ENCODE measurements around the gene CTDSP1.
A peak's percentile ranks its signal among the peaks of the same experiment; 100 is the strongest.

Gene CTDSP1

DNA sequence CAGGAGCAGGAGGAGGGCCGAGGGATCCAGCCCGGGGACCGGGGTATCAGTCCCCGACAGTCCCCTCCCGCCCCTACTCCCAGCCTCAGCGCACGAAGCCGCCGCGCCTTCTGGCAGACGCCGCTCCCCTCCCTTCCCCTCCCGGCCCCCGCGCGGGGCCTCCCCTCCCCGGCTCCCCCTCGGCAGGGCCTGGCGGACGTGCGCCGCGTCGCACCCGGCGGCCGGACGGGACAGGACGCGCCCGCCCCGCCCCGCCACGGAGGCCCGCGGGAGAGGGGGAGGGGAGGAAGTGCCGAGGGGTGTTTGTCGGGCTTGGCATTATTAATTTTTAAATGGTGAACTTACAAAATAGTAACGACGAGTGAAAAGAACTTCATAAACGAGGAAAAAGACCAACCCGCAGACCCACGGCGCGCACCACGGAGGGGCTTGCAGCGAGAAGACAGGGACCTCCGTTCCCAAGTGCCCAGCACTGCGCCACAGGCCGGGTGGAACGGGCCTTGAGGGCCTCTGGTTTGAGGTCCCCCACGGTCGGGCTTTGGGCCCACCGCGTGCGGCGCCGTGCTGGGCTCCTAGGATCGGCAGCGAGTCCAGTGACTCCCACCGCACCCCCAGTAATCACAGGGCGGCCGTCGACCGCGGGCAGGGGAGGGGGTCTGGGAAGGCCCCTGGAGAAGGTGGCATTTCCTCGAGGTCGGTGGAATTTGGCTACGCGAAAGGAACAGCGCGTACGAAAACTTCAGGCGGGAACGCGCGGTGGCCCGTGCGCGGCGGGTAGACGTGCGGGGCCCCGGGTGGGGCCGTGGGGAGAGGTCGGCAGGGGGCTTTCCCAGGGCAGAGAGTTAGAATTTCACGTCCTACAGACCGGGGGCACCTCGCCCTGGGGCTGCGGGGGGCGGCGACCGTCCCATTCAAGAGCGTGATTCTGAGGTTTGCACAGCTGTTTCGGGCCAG is 954 bp upstream of the CTDSP1 start:
- DNase-seq (ENCODE audit: low read depth, low spot score) = no peak

DNA sequence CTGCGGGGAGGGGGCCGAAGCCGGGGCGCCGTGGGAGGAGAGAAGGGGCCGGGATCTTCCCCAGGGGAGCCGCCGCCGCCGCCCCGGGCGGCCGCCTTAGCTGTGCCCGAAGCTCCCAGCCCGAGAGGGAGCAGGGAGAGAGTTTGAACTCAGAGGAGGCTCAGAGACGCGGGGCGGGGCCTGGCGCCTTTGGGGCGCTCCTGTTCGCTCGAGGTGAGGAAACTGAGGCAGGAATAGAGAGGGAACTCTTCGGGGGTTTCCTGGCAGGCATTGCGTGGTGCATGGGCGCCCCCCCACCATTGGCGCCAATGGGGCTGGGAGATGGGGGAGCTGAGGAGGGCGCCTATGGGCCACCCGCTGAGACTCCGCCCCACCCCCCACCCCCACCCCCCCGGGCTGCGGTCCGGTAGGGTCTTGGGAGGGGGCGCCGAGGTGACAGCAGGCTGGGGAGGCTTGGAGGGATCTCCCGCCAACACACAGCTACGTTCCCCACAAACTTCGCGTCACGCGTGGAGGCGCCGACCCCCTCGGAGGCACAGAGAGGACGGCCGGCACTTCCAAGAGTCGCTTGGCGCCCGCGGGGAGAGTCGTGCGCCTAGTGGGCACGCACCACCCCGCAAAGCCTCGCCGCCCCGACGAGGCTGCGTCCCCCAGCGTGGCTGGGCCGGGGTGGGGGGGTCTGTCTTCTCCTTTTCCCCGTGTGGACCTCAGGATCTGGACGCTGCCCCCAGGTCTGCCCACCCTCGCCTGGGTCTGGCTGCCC is 680 bp downstream of the CTDSP1 start:
- DNase-seq (ENCODE audit: low read depth, low spot score) = no peak

DNA sequence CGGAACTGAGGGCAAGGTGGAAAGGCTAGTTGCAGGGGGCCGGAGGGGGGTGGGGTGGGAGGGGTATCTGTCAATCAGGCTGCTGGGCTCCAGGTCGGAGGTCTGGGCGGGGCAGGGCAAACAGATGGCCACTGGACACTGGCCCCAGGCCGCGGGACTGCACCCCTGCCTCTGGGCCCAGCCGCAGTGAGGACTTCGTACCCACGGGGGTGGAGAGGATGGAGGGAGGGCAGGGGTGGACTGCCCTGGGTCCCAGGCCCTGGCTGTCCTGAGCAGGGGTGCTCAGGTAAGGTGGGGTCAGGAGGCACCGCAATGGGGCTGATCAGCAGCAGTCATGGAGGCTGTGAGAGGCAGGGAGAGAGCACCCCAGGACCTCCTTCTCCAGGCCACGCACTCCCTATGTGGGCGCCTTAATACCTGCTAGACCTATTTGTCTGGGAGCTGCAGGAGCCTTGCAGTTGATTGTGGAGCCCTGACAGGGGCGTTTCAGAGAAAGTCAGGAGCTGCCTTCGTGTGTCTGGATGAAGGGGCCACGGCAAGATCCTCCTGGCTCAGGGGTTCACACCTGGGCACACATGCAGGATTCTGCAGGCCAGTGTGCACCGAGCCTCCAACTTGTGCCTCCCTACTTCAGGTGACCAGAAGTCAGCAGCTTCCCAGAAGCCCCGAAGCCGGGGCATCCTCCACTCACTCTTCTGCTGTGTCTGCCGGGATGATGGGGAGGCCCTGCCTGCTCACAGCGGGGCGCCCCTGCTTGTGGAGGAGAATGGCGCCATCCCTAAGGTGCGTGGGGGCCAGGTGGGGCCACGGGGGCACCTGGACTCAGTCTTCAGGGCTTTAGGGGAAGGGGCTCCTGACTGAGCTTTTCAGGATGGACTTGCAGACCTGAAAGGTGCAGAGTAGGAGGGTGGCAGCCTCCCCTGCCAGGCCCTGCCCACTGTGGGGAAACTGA is 1.5 kb downstream of the CTDSP1 start:
- no peak for DNase-seq (ENCODE audit: low read depth, low spot score)

DNA sequence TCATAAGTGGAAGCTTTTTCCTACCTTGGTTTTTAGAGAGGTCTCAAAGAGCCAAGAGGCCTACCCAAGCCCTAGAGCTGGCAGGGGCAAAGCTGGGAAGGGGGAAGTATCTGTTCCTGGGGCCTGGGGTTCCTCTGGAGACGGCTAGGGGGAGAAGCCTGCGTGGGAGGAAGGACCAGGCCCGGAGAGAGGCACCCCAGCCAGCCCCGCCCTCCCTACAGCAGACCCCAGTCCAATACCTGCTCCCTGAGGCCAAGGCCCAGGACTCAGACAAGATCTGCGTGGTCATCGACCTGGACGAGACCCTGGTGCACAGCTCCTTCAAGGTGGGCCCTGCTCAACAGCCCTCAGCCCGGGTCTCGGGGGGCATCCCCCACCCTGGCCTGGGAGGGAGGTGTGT is 2.2 kb downstream of the CTDSP1 start:
- no peak for DNase-seq (ENCODE audit: low read depth, low spot score)

DNA sequence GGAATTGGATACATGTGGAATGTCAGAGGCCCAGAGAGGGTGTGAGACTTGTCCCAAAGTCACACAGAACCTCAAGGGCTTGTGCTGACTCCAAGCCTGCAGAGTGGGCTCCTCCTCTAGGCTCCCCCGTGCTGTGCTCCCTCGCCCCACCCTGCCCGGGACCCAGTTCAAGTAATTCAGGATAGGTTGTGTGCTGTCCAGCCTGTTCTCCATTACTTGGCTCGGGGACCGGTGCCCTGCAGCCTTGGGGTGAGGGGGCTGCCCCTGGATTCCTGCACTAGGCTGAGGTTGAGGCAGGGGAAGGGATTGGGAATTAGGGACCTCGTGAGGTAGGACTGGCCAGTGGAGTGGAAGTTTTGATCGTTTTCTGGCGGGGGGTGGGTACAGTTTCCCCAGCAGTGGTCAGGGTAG is 2.8 kb downstream of the CTDSP1 start:
- no peak for DNase-seq (ENCODE audit: low read depth, low spot score)

DNA sequence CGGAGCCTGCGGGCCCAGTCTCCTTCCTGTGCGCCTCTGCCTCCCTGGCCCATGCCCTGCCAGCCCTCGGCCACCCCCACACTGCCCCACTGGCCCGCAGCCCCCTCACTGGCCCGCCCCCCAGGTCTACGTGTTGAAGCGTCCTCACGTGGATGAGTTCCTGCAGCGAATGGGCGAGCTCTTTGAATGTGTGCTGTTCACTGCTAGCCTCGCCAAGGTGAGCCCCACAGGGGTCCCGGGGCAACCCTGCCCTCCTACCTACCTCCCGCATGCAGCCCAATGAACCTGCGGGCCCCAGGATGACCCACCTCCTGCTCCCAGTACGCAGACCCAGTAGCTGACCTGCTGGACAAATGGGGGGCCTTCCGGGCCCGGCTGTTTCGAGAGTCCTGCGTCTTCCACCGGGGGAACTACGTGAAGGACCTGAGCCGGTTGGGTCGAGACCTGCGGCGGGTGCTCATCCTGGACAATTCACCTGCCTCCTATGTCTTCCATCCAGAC is 3.3 kb downstream of the CTDSP1 start:
- no peak for DNase-seq (ENCODE audit: low read depth, low spot score)

DNA sequence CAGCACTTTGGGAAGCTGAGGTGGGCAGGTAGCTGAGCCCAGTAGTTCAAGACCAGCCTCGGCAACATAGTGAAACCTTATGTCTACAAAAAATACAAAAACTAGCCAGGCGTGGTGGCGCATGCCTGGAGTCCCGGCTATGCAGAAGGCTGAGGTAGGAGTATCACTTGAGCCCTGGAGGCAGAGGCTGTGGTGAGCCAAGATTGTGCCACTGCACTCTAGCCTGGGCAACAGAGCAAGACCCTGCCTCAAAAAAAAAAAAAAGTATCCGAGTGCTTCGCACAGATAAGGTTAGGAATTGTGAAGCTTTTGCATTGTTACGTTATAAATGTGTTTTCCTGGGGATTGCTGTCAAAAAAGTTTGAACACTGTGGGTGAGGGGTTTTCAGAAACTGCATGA is 4.1 kb downstream of the CTDSP1 start:
- no peak for DNase-seq (ENCODE audit: low read depth, low spot score)

DNA sequence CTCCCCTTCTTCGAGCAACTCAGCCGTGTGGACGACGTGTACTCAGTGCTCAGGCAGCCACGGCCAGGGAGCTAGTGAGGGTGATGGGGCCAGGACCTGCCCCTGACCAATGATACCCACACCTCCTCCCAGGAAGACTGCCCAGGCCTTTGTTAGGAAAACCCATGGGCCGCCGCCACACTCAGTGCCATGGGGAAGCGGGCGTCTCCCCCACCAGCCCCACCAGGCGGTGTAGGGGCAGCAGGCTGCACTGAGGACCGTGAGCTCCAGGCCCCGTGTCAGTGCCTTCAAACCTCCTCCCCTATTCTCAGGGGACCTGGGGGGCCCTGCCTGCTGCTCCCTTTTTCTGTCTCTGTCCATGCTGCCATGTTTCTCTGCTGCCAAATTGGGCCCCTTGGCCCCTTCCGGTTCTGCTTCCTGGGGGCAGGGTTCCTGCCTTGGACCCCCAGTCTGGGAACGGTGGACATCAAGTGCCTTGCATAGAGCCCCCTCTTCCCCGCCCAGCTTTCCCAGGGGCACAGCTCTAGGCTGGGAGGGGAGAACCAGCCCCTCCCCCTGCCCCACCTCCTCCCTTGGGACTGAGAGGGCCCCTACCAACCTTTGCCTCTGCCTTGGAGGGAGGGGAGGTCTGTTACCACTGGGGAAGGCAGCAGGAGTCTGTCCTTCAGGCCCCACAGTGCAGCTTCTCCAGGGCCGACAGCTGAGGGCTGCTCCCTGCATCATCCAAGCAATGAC is 4.8 kb downstream of the CTDSP1 start:
- no peak for DNase-seq (ENCODE audit: low read depth, low spot score)

DNA sequence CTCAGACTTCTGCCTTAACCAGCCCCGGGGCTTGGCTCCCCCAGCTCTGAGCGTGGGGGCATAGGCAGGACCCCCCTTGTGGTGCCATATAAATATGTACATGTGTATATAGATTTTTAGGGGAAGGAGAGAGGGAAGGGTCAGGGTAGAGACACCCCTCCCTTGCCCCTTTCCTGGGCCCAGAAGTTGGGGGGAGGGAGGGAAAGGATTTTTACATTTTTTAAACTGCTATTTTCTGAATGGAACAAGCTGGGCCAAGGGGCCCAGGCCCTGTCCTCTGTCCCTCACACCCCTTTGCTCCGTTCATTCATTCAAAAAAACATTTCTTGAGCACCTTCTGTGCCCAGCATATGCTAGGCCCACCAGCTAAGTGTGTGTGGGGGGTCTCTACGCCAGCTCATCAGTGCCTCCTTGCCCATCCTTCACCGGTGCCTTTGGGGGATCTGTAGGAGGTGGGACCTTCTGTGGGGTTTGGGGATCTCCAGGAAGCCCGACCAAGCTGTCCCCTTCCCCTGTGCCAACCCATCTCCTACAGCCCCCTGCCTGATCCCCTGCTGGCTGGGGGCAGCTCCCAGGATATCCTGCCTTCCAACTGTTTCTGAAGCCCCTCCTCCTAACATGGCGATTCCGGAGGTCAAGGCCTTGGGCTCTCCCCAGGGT is 5.5 kb downstream of the CTDSP1 start:
- DNase-seq (ENCODE audit: low read depth, low spot score) = no peak

DNA sequence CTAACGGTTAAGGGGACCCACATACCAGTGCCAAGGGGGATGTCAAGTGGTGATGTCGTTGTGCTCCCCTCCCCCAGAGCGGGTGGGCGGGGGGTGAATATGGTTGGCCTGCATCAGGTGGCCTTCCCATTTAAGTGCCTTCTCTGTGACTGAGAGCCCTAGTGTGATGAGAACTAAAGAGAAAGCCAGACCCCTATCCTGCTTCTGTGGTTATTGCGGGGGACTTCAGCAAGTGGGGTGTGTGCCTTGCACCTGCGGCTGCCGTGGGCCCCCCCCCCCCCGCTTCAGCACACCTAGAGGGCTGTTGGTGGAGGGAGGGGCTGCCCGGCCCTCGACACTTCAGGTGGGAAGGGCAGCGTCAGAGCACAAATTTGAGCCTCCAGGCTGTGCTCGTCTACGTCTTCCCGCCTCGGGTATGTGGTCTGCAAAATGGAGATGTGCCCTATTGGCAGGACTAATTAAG is 6.1 kb downstream of the CTDSP1 start:
- DNase-seq (ENCODE audit: low read depth, low spot score) = no peak

DNA sequence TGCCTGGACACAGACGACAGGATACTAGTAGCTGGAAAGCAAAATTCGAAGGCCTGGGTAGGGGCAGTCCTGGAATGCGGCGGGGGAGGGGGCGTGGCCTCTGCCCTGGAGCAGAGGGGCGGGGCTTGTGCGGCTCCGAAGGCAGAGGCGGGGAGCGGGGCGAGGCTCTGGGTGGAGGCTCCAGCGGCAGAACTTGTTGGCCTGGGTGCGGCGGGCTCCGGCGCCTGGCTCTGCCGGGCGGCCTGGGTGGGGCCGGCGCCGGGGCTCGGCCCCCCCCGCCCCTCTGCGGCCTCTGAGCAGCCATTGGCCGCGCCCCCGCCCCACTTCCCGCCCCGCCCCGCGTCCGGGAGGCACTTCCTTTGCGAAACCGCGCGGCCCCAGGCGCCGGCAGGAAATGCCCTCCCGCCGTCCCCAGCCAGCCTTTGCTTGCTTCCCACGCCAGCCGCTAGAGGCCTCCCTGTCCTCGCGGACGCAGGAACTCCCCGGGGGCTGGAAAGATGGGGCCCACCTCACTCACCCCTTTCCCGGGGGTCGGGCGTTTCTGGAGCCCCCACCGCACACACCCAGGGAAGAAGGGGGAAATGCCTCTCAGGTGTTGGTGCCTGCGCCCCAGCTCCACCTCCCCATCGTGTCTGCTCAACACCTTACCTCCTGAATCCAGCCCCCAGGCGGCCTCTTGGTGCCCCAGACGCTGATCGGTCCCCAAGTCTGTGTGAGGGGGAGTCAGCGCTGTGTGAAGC is 6.7 kb downstream of the CTDSP1 start:
- DNase-seq (ENCODE audit: low read depth, low spot score) = peak; percentile 68

DNA sequence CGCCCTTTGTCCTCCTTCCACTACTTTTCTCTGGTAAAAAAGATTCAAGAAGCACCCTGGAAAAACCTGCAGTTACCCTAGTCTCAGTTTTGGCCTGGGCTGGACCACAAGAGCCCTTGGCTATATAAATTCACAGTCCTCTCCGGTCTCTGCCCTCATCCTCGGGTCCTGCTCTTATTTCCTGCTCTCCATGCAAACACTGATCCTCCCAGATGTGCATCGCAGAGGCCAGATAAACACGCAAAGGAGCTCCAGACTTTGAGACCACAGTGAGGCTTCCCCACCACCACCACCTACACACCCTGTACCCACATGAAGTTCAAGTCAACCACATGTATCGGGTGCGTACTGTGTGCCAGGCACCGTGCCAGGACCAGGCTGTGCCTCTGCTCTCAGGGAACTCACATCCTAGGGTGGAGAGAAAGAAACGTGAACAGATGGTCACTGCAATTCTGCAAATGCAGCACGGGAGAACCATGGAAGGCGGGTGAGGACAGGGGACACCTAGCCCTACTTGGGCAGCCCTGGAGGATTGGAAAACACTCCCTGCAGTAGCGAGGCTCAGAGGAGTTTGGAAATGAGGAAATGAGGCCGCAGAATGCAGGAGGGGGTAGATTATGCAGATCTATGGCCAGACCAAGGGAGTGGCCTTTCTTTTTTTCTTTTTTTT is 7.4 kb downstream of the CTDSP1 start:
- DNase-seq (ENCODE audit: low read depth, low spot score) = no peak

DNA sequence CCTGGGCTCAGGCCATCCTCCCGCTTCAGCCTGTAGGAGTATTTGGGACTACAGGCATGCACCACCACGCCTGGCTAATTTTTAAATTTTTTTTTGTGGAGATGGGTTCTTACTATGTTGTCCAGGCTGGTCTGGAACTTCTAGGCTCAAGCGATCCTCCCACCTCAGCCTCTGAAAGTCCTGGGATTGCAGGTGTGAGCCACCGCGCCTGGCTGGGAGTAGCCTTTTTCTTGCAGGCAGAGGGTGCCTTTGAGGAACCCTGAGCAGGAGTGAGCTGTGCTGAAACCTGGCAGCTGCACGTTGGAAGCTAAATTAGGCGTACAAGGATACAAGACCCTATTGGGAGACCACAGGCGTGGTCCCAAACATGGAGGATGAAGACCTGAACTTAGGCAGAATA is 8.0 kb downstream of the CTDSP1 start:
- DNase-seq (ENCODE audit: low read depth, low spot score) = no peak

DNA sequence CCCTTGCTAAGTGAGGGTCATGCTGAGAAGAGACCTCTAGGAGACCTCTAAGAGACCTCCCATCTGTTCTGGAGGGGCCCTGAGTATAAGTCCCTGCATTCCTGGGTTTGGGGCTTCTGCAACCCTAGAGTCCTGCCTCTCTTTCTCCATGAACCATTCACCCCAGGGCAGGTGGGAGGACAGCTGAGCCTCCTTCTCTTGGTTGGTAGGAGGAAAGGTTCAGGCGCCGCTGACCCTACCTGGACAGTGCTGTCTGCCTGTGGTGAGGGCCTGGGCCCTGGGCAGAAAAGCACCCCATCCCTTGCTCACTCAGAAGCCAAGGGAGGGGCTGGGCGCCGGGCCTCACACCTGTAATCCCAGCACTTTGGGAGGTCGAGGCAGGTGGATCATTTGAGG is 18.7 kb downstream of the CTDSP1 start:
- DNase-seq (ENCODE audit: low read depth, low spot score) = no peak

DNA sequence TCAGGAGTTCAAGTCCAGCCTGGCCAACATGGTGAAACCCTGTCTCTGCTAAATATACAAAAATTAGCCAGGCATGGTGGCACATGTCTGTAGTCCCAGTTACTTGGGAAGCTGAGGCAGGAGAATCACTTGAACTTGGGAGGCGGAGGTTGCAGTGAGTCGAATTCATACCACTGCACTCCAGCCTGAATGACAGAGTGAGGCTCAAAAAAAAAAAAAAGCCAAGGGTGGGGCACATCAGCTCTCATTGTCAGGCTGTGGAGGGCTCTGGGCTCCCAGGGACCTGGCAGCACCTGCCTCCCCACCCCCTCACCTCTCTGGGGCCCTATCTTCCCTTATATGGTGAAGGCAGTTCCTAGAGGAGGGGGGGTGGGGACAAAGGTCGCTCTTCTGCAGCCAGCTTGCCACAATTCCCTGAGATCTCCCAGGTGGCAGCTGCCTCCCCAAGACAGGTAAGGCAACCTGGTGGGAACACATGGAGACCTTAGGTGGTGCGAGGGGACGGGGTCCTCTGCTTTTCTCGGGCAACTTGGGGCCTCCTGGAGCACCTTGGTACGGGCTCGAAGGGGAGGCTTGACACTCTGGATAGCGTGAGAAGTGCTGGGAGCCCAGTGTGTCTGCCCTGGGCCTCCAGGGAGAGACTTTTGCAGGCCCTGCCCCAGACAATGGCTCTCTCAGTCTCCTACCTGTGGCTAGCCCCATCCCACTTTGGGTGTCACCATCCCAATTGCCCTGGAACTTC is 19.2 kb downstream of the CTDSP1 start, which contains the start of gene VIL1:
TSS of gene VIL1 (plus strand) at position 407 of the 742 bp plus-strand sequence. CDS start 4,656 bp downstream, outside the sequence.
- DNase-seq (ENCODE audit: low read depth, low spot score) = no peak

DNA sequence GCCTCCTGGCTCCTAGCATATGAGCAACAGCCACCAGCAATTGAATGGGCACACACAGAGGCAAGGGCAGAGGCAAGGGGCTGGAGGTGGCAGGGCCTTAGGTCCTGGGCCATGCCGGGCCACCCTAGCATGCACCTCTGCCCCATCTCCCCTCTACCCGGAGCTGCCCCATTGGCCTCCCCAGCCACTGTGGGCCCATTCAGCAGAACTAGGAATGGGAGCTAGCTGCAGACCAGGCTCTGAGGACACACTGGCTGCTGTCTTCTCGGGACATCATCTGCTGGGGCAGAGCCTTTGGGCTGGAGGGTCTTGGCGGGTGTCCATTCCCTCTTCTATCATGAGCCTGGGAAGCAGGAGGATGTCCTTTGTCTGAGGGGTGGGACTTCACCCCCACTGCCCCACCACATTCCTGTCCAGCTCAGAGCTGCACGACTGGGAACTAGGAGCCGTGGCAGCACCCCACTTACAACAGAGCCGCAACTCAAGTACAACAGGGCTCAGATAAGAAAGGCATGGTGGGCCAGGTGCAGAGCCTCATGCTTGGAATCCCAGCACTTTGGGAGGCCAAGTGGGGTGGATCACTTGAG is 20.1 kb downstream of the CTDSP1 start:
- no peak for DNase-seq (ENCODE audit: low read depth, low spot score)

DNA sequence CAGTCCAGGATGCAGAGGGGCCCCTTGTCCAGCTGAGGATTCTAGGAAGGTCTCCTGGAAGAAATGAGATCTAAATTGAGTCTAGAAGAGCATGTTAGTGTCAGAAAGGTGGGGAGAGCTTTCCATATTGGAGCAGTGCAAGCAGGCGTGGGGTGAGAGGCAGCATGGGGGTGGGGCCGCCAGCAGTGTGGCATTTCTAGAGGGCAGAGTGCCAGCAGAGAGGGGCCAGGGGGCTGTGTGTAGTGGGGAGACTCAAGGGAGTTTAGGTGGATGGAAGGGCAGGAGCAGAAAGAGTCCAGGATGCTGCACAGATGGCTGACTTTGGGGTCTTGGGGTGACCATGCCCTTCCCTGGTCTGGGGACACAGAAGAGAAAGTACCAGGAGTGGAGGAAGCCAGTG is 21.4 kb downstream of the CTDSP1 start:
- no peak for DNase-seq (ENCODE audit: low read depth, low spot score)

Data from activated naive CD8-positive, alpha-beta T cell treated with anti-CD3 and anti-CD28 coated beads, Interleukin-2, amount 50 U/mL, for 16 hours (primary cell).